RPMI7951 (cell line): Measurements from ENCODE around the gene TOM1. TPM values are rescaled to one million over a fixed set of nuclear protein-coding genes. Genes with fewer than 3 reads are reported as not detected.
"Not testable (repeated sequence)": the region's sequence is repeated elsewhere in the genome, so short reads cannot be mapped to it uniquely, and the experiment has no call there.

ENCODE experiments used
- DNase-seq: peaks from one replicate; pipeline ENCODE4 v3.0.0-alpha.2; 2012; ENCODE audit warnings: low read depth
- total RNA-seq: library from RNA; depleted of rRNA; stranded (reverse); fragments of >200 nt; shearing (Covaris generic); gene quantifications from 2 replicates; pipeline ENCODE4 v1.2.3, GENCODE V29; 2014; rRNA removed

TOM1 gene
- total RNA-seq, 1 experiment from 2014 or later, result 19.7 TPM

DNA sequence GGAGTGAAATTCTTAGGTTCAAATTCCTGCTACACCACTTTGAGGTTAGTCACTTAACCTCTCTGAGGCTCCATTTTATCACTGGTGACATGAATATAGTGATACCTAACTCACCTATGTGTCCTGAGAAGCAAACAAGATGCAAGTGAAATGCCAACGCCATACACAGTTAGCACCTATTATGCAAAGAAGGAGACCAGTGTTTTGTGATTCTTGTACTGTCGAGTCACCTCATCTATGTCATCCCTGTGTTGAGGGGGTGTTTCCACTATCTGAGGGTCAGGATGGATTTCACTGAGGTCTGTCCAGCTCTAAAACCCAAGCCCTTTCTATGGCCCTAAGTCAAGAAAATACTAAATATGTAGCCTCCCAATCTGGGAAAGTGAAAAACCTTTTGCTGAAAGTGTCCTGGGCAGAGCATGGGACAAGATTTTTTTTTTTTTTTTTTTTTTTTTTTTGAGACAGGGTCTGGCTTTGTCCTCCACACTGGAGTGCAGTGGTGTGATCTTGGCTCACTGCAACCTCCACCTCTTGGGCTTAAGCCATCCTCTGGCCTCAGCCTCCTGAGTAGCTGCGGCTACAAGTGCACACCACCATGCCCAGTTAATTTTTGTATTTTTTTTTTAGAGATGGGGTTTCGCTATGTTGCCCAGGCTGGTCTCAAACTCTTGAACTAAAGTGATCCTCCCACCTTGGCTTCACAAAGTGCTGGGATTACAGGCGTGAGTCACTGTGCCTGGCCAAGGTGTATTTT lies 95.3 kb downstream of the TOM1 start:
- no peak for DNase-seq

DNA sequence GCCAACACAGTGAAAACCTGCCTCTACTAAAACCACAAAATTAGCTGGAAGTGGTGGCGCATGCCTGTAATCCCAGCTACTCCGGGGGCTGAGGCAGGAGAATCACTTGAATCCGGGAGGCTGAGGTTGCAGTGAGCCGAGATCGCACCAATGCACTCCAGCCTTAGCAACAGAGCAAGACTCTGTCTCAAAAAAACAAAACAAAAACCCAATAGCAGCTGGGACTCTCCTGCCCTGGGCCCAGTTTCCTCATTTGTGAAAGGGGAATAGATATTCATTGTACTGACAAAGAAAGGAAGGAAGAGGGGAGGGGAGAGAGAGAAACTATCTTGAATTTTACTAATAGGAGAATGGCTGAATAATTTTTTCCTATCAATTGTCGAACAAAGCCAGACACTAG lies 96.9 kb downstream of the TOM1 start:
- DNase-seq, result not testable (repeated sequence)

- DNase-seq, result no peak
These were observed 97.6 kb downstream of the TOM1 start for GRCh38 chr22:35397095-35397904.

Other genes with a start within 250 kb of the TOM1 start
- gene ISX, start 233.7 kb upstream of the TOM1 start, total RNA-seq, result not detected in 2 replicates
- 11.3 and 16.7 TPM in 2 replicates for gene HMGXB4, start 42.4 kb upstream of the TOM1 start, total RNA-seq
- 22.6 and 25.4 TPM in 2 replicates for gene HMOX1, start 81.2 kb downstream of the TOM1 start, total RNA-seq
- gene MCM5, start 100.2 kb downstream of the TOM1 start, total RNA-seq, result 71.1 and 79.7 TPM in 2 replicates
- gene RASD2, start 240.9 kb downstream of the TOM1 start, total RNA-seq, result 0.10 and 0.24 TPM in 2 replicates